ENCODE data around the gene C4orf50.

Gene C4orf50

GRCh38 chr4:5912614-5913019 is 105.6 kb downstream of the C4orf50 start:
- Histone ChIP-seq H3K27ac (ENCODE audit: low read depth, low read length) (no peak overlapping the region), H3K23ac (ENCODE audit: low read length) (no peak overlapping the region), H3K18ac (ENCODE audit: low read length) (no peak overlapping the region), H2BK15ac (replicated peaks; ENCODE audit: low read depth) (no peak overlapping the region), H3K4me1 (ENCODE audit: control insufficient read depth, low read depth, low read length) (no peaks in the 10 kb centered on the region), H3K4ac (ENCODE audit: low read depth, low read length) (no peak overlapping the region), H2BK120ac (ENCODE audit: low read depth, low read length) (no peak overlapping the region), H4K5ac (ENCODE audit: low read length) (no peak overlapping the region), H4K8ac (ENCODE audit: low read depth, low read length) (no peak overlapping the region), H3K36me3 (ENCODE audit: control insufficient read depth, insufficient read depth, low read length) (no peaks in the 10 kb centered on the region), H2AK5ac (ENCODE audit: low read length) (no peak overlapping the region), H3K4me2 (ENCODE audit: low read length) (no peak overlapping the region), H2BK5ac (ENCODE audit: low read length) (no peak overlapping the region), H3K27me3 (ENCODE audit: insufficient read depth, low read length, poor library complexity) (no peaks in the 10 kb centered on the region), H3K9ac (ENCODE audit: low read length) (no peak overlapping the region), H3K56ac (ENCODE audit: low read length) (no peak overlapping the region), H3K4me3 (ENCODE audit: low read length) (no peak overlapping the region), H3K79me2 (ENCODE audit: control insufficient read depth, insufficient read depth, low read length) (no peaks in the 10 kb centered on the region), H3K79me1 (ENCODE audit: low read length) (no peaks in the 10 kb centered on the region)
- WGBS (ENCODE audit: extremely low coverage, insufficient coverage, low lambda C conversion rate), result no CpG with 5 or more reads among the region's 1 CpG
- no peak for DNase-seq

GRCh38 chr4:5908876-5909427 is 109.3 kb downstream of the C4orf50 start:
- H3K27ac ChIP-seq (ENCODE audit: low read depth, low read length), result no peak overlapping the region
- no peak overlapping the region for H2BK120ac ChIP-seq (ENCODE audit: low read depth, low read length)
- no peak overlapping the region for H2BK5ac ChIP-seq (ENCODE audit: low read length)
- no peak overlapping the region for H3K18ac ChIP-seq (ENCODE audit: low read length)
- H3K23ac ChIP-seq (ENCODE audit: low read length), result no peak overlapping the region
- no peak overlapping the region for H3K56ac ChIP-seq (ENCODE audit: low read length)
- H4K5ac ChIP-seq (ENCODE audit: low read length), result no peak overlapping the region
- no peak overlapping the region for H2BK15ac ChIP-seq (replicated peaks; ENCODE audit: low read depth)
- H3K4me3 ChIP-seq (ENCODE audit: low read length), result no peak overlapping the region
- DNase-seq, result peak; percentile 66
- WGBS (ENCODE audit: extremely low coverage, insufficient coverage, low lambda C conversion rate), result no CpG with 5 or more reads among the region's 3 CpGs
- H3K4me2 ChIP-seq (ENCODE audit: low read length), result no peak overlapping the region
- H2AK5ac ChIP-seq (ENCODE audit: low read length), result no peak overlapping the region
- no peaks in the 10 kb centered on the region for H3K36me3 ChIP-seq (ENCODE audit: control insufficient read depth, insufficient read depth, low read length)
- H3K27me3 ChIP-seq (ENCODE audit: insufficient read depth, low read length, poor library complexity), result no peaks in the 10 kb centered on the region
- H4K8ac ChIP-seq (ENCODE audit: low read depth, low read length), result no peak overlapping the region
- H3K9ac ChIP-seq (ENCODE audit: low read length), result no peak overlapping the region
- H3K4ac ChIP-seq (ENCODE audit: low read depth, low read length), result no peak overlapping the region
- H3K4me1 ChIP-seq (ENCODE audit: control insufficient read depth, low read depth, low read length), result peaks cover 2% of the 10 kb centered on the region
- no peaks in the 10 kb centered on the region for H3K79me1 ChIP-seq (ENCODE audit: low read length)
- no peaks in the 10 kb centered on the region for H3K79me2 ChIP-seq (ENCODE audit: control insufficient read depth, insufficient read depth, low read length)

- Histone ChIP-seq H2BK120ac (ENCODE audit: low read depth, low read length) (no peak overlapping the region), H3K79me2 (ENCODE audit: control insufficient read depth, insufficient read depth, low read length) (no peaks in the 10 kb centered on the region), H3K18ac (ENCODE audit: low read length) (no peak overlapping the region), H3K4me3 (ENCODE audit: low read length) (no peak overlapping the region), H3K9ac (ENCODE audit: low read length) (no peak overlapping the region), H2AK5ac (ENCODE audit: low read length) (no peak overlapping the region), H3K27ac (ENCODE audit: low read depth, low read length) (no peak overlapping the region), H3K27me3 (ENCODE audit: insufficient read depth, low read length, poor library complexity) (no peaks in the 10 kb centered on the region), H4K8ac (ENCODE audit: low read depth, low read length) (no peak overlapping the region), H3K4ac (ENCODE audit: low read depth, low read length) (no peak overlapping the region), H3K4me1 (ENCODE audit: control insufficient read depth, low read depth, low read length) (peaks cover 2% of the 10 kb centered on the region), H3K23ac (ENCODE audit: low read length) (peak overlapping the region; percentile 29), H2BK15ac (replicated peaks; ENCODE audit: low read depth) (no peak overlapping the region), H4K5ac (ENCODE audit: low read length) (no peak overlapping the region), H3K36me3 (ENCODE audit: control insufficient read depth, insufficient read depth, low read length) (no peaks in the 10 kb centered on the region), H2BK5ac (ENCODE audit: low read length) (no peak overlapping the region), H3K56ac (ENCODE audit: low read length) (no peak overlapping the region), H3K79me1 (ENCODE audit: low read length) (no peaks in the 10 kb centered on the region), H3K4me2 (ENCODE audit: low read length) (no peak overlapping the region)
- no peak for DNase-seq
- no CpG with 5 or more reads among the region's 5 CpGs for WGBS (ENCODE audit: extremely low coverage, insufficient coverage, low lambda C conversion rate)
These were observed 112.0 kb downstream of the C4orf50 start for GRCh38 chr4:5906191-5906590.

GRCh38 chr4:5905714-5906113 is 112.5 kb downstream of the C4orf50 start:
- Histone ChIP-seq H4K5ac (ENCODE audit: low read length) (no peak overlapping the region), H4K8ac (ENCODE audit: low read depth, low read length) (no peak overlapping the region), H2BK15ac (replicated peaks; ENCODE audit: low read depth) (no peak overlapping the region), H3K36me3 (ENCODE audit: control insufficient read depth, insufficient read depth, low read length) (no peaks in the 10 kb centered on the region), H3K4me2 (ENCODE audit: low read length) (no peak overlapping the region), H3K27me3 (ENCODE audit: insufficient read depth, low read length, poor library complexity) (no peaks in the 10 kb centered on the region), H3K56ac (ENCODE audit: low read length) (no peak overlapping the region), H2AK5ac (ENCODE audit: low read length) (no peak overlapping the region), H3K18ac (ENCODE audit: low read length) (no peak overlapping the region), H3K79me1 (ENCODE audit: low read length) (no peaks in the 10 kb centered on the region), H3K27ac (ENCODE audit: low read depth, low read length) (no peak overlapping the region), H3K23ac (ENCODE audit: low read length) (peak overlapping the region; percentile 29), H3K4me1 (ENCODE audit: control insufficient read depth, low read depth, low read length) (peaks cover 2% of the 10 kb centered on the region), H3K4ac (ENCODE audit: low read depth, low read length) (no peak overlapping the region), H2BK120ac (ENCODE audit: low read depth, low read length) (no peak overlapping the region), H3K9ac (ENCODE audit: low read length) (no peak overlapping the region), H2BK5ac (ENCODE audit: low read length) (no peak overlapping the region), H3K79me2 (ENCODE audit: control insufficient read depth, insufficient read depth, low read length) (no peaks in the 10 kb centered on the region), H3K4me3 (ENCODE audit: low read length) (no peak overlapping the region)
- no CpG with 5 or more reads among the region's 8 CpGs for WGBS (ENCODE audit: extremely low coverage, insufficient coverage, low lambda C conversion rate)
- peak; percentile 53 for DNase-seq

GRCh38 chr4:5900844-5901243 is 117.4 kb downstream of the C4orf50 start:
- H2BK15ac ChIP-seq (replicated peaks; ENCODE audit: low read depth), result no peak overlapping the region
- H2AK5ac ChIP-seq (ENCODE audit: low read length), result no peak overlapping the region
- no peak overlapping the region for H3K4me3 ChIP-seq (ENCODE audit: low read length)
- H3K27me3 ChIP-seq (ENCODE audit: insufficient read depth, low read length, poor library complexity), result no peaks in the 10 kb centered on the region
- H2BK5ac ChIP-seq (ENCODE audit: low read length), result no peak overlapping the region
- WGBS (ENCODE audit: extremely low coverage, insufficient coverage, low lambda C conversion rate), result no CpG with 5 or more reads among the region's 5 CpGs
- H3K18ac ChIP-seq (ENCODE audit: low read length), result no peak overlapping the region
- H3K56ac ChIP-seq (ENCODE audit: low read length), result no peak overlapping the region
- no peaks in the 10 kb centered on the region for H3K4me1 ChIP-seq (ENCODE audit: control insufficient read depth, low read depth, low read length)
- no peaks in the 10 kb centered on the region for H3K79me2 ChIP-seq (ENCODE audit: control insufficient read depth, insufficient read depth, low read length)
- DNase-seq, result no peak
- H3K27ac ChIP-seq (ENCODE audit: low read depth, low read length), result no peak overlapping the region
- no peak overlapping the region for H4K5ac ChIP-seq (ENCODE audit: low read length)
- no peak overlapping the region for H3K4ac ChIP-seq (ENCODE audit: low read depth, low read length)
- H3K23ac ChIP-seq (ENCODE audit: low read length), result no peak overlapping the region
- no peak overlapping the region for H4K8ac ChIP-seq (ENCODE audit: low read depth, low read length)
- no peaks in the 10 kb centered on the region for H3K36me3 ChIP-seq (ENCODE audit: control insufficient read depth, insufficient read depth, low read length)
- H3K9ac ChIP-seq (ENCODE audit: low read length), result no peak overlapping the region
- H3K79me1 ChIP-seq (ENCODE audit: low read length), result no peaks in the 10 kb centered on the region
- H3K4me2 ChIP-seq (ENCODE audit: low read length), result no peak overlapping the region
- no peak overlapping the region for H2BK120ac ChIP-seq (ENCODE audit: low read depth, low read length)

GRCh38 chr4:5899881-5900280 is 118.3 kb downstream of the C4orf50 start:
- no peak overlapping the region for H3K18ac ChIP-seq (ENCODE audit: low read length)
- no peak overlapping the region for H3K4ac ChIP-seq (ENCODE audit: low read depth, low read length)
- H3K4me1 ChIP-seq (ENCODE audit: control insufficient read depth, low read depth, low read length), result no peaks in the 10 kb centered on the region
- no peak overlapping the region for H3K9ac ChIP-seq (ENCODE audit: low read length)
- H3K23ac ChIP-seq (ENCODE audit: low read length), result no peak overlapping the region
- no CpG with 5 or more reads among the region's 5 CpGs for WGBS (ENCODE audit: extremely low coverage, insufficient coverage, low lambda C conversion rate)
- H3K4me2 ChIP-seq (ENCODE audit: low read length), result no peak overlapping the region
- H2BK5ac ChIP-seq (ENCODE audit: low read length), result no peak overlapping the region
- H3K36me3 ChIP-seq (ENCODE audit: control insufficient read depth, insufficient read depth, low read length), result no peaks in the 10 kb centered on the region
- no peaks in the 10 kb centered on the region for H3K79me2 ChIP-seq (ENCODE audit: control insufficient read depth, insufficient read depth, low read length)
- no peak overlapping the region for H2BK15ac ChIP-seq (replicated peaks; ENCODE audit: low read depth)
- no peak overlapping the region for H3K56ac ChIP-seq (ENCODE audit: low read length)
- DNase-seq, result no peak
- H2AK5ac ChIP-seq (ENCODE audit: low read length), result no peak overlapping the region
- H4K5ac ChIP-seq (ENCODE audit: low read length), result no peak overlapping the region
- no peak overlapping the region for H3K27ac ChIP-seq (ENCODE audit: low read depth, low read length)
- no peak overlapping the region for H3K4me3 ChIP-seq (ENCODE audit: low read length)
- no peaks in the 10 kb centered on the region for H3K27me3 ChIP-seq (ENCODE audit: insufficient read depth, low read length, poor library complexity)
- no peaks in the 10 kb centered on the region for H3K79me1 ChIP-seq (ENCODE audit: low read length)
- H2BK120ac ChIP-seq (ENCODE audit: low read depth, low read length), result no peak overlapping the region
- H4K8ac ChIP-seq (ENCODE audit: low read depth, low read length), result no peak overlapping the region

All from mesendoderm (in vitro differentiated cells).